Activated naive CD4-positive, alpha-beta T cell treated with anti-CD3 and anti-CD28 coated beads, Interleukin-2, amount 50 U/mL, for 72 hours (primary cell): ENCODE results near the gene SLC43A2. TPM values are rescaled to one million over a fixed set of nuclear protein-coding genes. Genes with fewer than 3 reads are reported as not detected.
A peak's percentile ranks its signal among the peaks of the same experiment; 100 is the strongest.
"Not testable (repeated sequence)": the region's sequence is repeated elsewhere in the genome, so short reads cannot be mapped to it uniquely, and the experiment has no call there.

ENCODE experiments used
- ATAC-seq, 2 donors: fragments of 150-1000 bp; cut with Tn5 transposase; 2 replicates each; pipeline ENCODE4 v1.10.0; 2021; ENCODE audit warnings: mild to moderate bottlenecking in 2 of 2, moderate library complexity in 2 of 2
- DNase-seq, 2 donors: peaks; one replicate each; pipeline ENCODE4 v3.0.0; 2021 to 2022; ENCODE audit warnings: low spot score in 2 of 2
- H3K27ac Mint-ChIP-seq, 2 donors: one replicate each; pipeline ENCODE4 v1.8.0; 2022; ENCODE audit warnings: mild to moderate bottlenecking in 2 of 2, mixed read lengths in 2 of 2
- H3K36me3 Mint-ChIP-seq, 2 donors: one replicate each; pipeline ENCODE4 v1.8.0; 2022; ENCODE audit warnings: mixed read lengths in 2 of 2
- H3K9me3 Mint-ChIP-seq, 2 donors: one replicate each; pipeline ENCODE4 v1.8.0; 2022; ENCODE audit warnings: mixed read lengths in 2 of 2
- total RNA-seq, 2 donors: library from RNA; stranded (reverse); gene quantifications; one replicate each; pipeline ENCODE4 v1.2.3, GENCODE V29; 2022

Gene SLC43A2
- total RNA-seq, 2 donors from 2014 or later = 0.57 to 0.62 TPM

DNA sequence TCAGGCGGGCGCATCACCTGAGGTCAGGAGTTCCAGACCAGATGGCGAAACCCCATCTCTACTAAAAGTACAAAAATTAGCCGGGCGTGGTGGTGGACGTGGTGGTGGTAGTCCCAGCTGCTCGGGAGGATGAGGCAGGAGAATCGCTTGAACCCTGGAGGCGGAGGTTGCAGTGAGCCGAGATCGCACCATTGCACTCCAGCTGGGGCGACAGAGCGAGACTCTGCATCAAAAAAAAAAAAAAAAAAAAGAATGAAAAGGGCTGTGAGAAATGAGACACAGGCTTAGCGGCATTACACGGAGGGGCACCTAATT lies 65.2 kb downstream of the SLC43A2 start:
- H3K36me3 Mint-ChIP-seq, H3K9me3 Mint-ChIP-seq, DNase-seq, ATAC-seq: not testable (repeated sequence)
- H3K27ac Mint-ChIP-seq = peak overlapping the region in 1 of 2 donors; percentile 83

DNA sequence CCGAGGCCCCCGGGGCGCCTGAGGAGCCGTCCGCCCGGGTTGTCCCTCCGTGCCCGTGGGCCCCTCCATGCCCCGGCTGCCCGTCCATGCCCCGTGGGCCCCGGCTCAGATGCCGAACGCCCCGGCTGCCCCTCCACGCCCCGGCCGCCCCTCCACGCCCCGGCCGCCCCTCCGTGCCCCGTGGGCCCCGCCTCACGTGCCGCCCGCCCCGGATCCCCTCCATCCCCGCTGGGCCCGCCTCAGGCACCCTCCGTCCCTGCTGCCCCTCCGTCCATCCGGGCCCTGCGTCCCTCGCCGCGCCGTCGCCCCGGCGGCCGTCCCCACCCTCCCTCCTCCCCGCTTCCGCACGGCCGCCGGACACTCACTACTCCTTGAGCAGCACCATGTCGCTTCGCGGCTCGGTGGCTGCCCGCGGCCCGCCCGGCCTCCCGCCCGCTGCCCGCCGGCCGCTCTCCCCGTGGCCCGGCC lies 66.4 kb downstream of the SLC43A2 start:
- ATAC-seq (peak; percentile 39 to 42), DNase-seq (no peak)
- no peaks in the 10 kb centered on the region for H3K36me3 Mint-ChIP-seq
- H3K9me3 Mint-ChIP-seq = no peaks in the 10 kb centered on the region
- no peak overlapping the region for H3K27ac Mint-ChIP-seq

DNA sequence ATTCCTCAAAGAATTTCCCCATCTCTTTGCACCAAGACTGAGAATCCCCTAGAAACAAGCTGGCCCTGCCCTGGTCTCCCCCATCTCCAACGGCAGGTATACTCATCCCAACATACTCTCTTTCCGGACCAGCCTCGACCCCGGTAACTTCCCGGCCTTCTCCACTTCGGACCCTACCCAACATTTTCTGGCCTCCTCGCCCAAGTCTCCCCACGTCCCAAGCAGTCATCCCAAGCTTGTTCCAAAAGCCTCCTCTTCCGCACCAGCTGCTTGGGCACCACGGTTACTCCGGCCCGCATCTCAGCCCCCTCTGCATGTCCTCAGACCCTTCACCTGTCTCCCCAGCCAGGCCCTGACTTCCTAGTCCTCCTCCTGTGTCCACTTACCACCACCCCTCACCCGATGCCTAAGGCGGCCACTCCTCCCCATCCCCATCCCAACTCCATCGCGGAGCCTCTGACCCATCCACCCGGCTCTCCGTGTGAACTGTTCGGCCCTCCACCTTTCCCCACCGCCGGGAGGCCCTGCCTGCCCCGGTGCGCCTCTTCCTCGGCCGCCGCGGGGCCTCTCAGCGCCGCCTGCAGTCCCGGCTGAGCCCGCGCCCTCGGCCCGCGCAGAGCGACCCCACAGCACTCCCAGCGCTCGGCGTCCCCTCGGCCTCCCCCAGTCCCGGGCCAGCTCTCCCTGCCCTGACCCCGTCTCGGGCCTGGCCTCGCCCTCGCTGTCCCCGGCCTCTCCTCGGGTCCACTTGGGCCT lies 67.0 kb downstream of the SLC43A2 start:
- DNase-seq = peak in 1 of 2 donors; percentile 63
- H3K27ac Mint-ChIP-seq = peak overlapping the region; percentile 61 to 65
- H3K9me3 Mint-ChIP-seq = no peaks in the 10 kb centered on the region
- H3K36me3 Mint-ChIP-seq = no peaks in the 10 kb centered on the region
- ATAC-seq = peak; percentile 8 to 24

DNA sequence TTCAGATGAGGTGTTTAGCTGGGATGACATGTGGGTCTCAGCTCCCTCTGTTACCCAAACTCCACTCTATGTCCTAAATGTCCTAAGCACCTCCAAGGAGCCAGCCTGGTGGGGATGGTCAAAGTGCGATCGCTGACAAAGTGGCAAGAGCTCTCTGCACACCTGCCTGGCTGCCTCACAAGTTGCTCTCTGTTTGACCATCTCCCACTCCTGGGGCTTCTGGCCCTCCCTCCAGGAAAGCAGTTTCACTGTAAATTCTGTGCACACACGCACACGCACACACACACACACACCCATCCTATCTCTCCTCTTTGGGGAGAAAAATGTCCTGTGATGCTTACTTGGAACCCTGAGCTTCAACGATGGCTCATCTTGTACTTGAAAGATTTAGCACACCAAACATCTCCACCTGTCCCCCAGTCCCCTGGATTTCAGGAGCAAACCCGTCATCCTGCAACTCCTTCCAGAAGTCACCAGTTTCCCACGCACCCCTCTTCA lies 67.7 kb downstream of the SLC43A2 start:
- DNase-seq (no peak), ATAC-seq (no peak)
- no peaks in the 10 kb centered on the region for H3K36me3 Mint-ChIP-seq
- H3K27ac Mint-ChIP-seq = peak overlapping the region; percentile 61 to 65
- no peaks in the 10 kb centered on the region for H3K9me3 Mint-ChIP-seq

DNA sequence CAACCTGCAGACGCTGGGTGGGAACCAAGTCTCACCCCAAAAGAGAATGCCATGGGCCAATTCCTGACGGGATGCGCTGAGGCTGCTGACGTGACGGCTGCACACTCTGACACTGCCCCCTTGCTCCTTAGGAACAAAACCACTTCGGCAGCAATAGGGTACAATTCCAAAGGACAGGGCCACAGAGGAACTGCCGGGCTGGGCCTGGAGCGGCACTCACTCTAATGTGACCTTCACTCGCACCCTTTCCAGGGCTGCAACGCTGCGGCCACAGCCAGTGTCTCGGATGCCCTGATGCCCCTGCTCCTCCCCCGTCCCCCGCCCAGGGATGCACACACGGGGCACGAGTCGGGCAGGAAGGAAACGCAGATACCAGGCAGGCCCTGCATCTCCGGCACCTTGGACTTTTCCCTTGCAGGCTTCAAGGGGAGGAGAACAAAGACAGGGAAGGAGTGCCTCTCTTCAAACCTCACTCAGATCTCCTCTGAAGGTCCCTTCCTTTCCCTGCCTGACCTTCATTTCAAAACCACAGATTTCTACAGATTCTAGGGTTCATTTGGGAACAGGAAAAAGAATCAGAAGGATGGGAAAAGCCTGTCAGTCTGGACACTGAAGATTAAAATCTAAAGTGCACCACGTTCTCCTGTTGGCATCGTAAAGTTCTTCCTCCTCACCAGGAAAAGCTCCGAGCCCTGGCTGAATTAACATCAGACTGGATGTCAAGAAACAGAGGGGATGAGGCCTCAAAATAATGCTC lies 68.4 kb downstream of the SLC43A2 start:
- Mint-ChIP-seq H3K27ac (no peak overlapping the region), H3K9me3 (no peaks in the 10 kb centered on the region), H3K36me3 (no peaks in the 10 kb centered on the region)
- DNase-seq = no peak
- ATAC-seq = no peak

DNA sequence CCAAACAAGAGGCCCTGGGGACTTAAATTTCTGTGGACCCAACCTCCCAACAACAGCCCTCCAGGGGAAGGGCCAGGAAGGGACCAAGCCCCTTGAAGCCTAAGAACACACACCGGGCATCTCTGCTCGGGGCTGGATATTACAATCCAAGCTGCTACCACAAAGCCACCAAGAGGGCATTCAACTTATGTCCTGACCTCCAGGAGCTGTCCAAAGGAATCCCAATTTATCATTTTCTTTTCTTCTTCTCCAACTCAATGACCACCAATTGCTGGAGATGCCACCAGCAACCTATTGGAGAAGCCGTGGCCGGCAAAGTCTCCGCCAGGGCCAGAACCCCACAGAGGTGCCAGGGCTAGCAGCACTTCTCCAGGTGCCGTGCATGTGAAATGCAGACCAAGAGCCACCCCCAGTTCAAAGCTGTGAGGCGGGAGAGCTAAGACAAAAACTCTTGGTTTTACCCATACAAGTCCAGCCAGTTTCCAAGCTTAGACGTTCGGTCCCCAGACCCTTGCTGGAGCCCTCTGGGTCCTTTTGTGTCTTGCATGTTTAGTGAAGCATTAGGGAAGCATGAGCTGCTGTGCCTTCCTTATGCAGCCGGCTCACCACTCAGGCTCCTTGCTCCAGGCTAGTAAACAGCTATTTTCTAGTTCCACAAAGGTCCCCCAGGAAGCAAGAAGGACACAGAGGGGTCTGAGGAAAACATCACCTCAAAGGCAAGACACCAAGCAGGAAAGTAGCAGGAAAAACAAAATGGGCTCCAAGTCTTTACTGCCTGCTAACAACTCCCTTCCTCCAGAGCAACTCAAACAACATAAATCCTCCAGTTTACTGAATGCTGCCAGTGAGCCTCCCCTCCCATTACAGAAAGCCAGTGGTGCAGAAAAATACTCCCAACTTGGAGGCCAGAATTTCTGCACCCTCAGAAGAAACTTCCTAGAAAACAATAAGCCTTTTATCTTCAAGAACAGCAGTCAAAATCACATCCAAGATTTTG lies 69.3 kb downstream of the SLC43A2 start:
- no peaks in the 10 kb centered on the region for H3K36me3 Mint-ChIP-seq
- ATAC-seq (no peak), DNase-seq (no peak)
- no peaks in the 10 kb centered on the region for H3K9me3 Mint-ChIP-seq
- no peak overlapping the region for H3K27ac Mint-ChIP-seq

DNA sequence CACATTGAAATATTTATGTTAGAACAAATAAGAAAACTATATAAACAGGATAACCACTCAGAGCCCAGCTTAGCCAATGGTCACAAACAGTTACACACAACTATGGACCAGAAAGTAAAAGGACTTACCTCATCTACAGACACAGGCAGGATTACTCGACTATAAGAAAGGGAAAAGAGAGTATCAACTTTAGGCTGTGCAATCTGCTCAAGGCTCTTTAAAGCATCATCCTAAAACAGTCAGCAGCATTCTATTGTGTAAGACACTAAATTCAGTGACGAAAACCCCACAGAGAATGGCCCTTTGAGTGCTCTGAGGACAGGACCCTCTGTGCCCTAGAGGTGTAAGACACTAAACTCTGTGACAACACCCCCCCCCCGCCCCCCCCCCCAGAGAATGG lies 70.2 kb downstream of the SLC43A2 start:
- H3K9me3 Mint-ChIP-seq = no peaks in the 10 kb centered on the region
- no peak overlapping the region for H3K27ac Mint-ChIP-seq

DNA sequence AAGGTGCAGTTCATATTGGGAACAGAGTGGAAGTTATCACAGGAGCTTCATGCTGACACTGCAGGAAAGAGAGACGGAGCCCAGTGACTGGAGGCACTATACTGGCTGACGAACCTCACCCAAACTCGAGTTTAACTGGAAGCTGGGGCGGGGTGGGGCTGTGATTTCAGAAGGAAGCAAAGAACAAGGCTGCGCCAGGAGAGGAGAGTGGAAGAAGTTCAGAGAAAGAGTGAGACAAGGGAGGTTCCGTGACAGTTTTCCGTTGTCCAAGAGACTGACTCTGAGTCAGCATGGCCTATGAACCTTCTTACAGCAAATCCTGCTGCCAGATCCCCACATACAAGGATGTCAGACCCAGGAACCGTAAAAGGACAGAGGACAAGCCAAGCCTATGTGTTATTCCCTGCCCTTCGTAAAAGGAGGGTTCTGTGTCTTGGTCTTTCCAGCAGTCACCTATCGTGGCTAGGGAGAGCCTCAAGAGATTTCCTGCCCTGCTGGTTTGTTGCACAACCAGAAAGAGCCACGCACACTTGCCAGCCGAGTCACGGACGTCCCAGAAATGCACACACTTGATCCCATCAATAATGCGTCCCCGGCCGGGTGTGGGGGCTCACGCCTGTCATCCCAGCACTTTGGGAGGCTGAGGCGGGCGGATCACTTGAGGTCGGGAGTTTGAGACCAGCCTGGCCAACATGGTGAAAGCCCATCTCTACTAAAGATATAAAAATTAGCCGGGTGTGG lies 71.1 kb downstream of the SLC43A2 start:
- Mint-ChIP-seq H3K36me3 (no peaks in the 10 kb centered on the region), H3K9me3 (no peaks in the 10 kb centered on the region)

More for the DNA sequence above, 70.2 kb downstream of the SLC43A2 start:
- no peak for DNase-seq
- no peaks in the 10 kb centered on the region for H3K36me3 Mint-ChIP-seq
- no peak for ATAC-seq

DNA sequence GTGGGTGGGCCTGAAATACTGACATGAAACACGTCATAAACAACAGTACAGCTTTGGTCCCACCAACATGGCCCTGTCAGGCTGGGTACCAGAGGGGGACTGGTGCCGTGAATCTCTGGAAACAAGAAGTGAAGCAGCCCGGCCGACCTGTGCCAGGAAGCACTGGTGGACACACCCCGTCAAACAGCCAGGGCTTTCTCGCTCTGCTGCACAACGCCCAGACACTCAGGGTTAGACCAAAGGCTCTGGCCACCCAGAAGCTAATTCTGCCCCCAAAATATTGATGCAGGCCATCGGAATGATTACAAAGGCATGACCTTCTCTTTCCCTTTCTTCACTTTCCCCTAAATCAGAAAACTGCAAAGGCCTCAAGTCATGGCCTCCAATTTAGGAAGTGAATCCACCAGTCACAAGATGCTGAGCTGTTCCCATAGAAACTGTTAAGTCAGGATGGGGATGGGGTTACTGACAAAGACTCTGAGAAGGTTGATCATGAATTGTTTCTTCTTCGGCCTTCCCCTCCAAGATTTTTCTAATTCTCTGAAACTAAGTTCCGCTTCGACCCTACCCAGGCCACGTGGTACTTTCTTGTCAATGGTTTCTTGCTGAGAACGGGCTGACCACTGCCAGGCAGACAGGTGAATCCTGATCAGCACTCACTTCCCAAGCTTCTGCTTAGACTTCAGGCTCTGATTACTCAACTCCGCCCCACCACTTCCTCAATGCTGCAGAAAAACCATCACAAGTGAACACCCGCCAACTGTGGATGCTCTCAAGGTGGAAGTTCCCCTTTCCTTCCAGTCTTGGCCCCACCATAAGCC lies 72.8 kb downstream of the SLC43A2 start:
- H3K27ac Mint-ChIP-seq = no peak overlapping the region
- no peaks in the 10 kb centered on the region for H3K9me3 Mint-ChIP-seq
- peaks cover 0 to under 1% of the 10 kb centered on the region in 2 donors for H3K36me3 Mint-ChIP-seq
- ATAC-seq (no peak), DNase-seq (no peak)

More for the DNA sequence above, 71.1 kb downstream of the SLC43A2 start:
- ATAC-seq = no peak
- peak overlapping the region in 1 of 2 donors; percentile 75 for H3K27ac Mint-ChIP-seq
- DNase-seq = no peak

DNA sequence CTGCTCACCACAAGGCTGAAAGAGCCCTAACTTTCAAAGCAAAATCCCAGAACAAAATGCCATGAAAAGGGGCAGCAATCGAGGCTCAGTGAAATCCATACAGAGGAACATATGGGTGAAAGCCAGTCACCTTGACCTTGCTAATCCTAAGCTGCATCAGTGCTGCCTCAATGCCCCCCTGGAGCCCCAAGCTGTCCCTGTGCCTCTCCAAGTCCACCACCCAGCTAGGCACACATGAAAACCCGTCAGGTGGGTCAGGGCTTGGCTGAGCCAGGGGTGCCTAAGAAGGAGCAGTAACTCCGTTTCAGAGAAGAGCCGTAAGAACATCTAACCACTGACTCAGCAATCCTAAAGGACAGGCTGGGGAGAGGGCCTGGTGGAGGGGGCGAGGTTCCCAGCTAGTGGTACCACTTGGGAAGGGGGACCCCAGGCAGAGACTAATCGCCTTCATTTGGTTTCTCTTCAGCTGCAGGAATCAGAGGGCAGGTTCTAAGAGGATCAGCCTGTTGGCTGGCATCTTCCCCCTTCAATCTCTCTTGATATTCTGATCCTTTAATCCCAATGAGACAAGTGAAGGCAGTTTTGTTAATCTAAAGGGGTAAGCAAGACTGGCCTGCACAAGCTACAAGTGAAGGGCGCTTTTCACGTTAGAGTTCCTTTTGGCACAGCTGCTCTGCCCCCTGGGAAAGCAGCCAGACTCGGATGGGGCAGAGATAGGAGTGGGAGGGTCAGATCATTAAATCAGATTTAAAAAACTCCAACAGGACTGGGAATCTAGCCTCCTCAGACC lies 73.7 kb downstream of the SLC43A2 start:
- Mint-ChIP-seq H3K27ac (no peak overlapping the region), H3K9me3 (no peaks in the 10 kb centered on the region), H3K36me3 (peaks cover 0 to 5% of the 10 kb centered on the region in 2 donors)
- no peak for DNase-seq
- no peak for ATAC-seq

DNA sequence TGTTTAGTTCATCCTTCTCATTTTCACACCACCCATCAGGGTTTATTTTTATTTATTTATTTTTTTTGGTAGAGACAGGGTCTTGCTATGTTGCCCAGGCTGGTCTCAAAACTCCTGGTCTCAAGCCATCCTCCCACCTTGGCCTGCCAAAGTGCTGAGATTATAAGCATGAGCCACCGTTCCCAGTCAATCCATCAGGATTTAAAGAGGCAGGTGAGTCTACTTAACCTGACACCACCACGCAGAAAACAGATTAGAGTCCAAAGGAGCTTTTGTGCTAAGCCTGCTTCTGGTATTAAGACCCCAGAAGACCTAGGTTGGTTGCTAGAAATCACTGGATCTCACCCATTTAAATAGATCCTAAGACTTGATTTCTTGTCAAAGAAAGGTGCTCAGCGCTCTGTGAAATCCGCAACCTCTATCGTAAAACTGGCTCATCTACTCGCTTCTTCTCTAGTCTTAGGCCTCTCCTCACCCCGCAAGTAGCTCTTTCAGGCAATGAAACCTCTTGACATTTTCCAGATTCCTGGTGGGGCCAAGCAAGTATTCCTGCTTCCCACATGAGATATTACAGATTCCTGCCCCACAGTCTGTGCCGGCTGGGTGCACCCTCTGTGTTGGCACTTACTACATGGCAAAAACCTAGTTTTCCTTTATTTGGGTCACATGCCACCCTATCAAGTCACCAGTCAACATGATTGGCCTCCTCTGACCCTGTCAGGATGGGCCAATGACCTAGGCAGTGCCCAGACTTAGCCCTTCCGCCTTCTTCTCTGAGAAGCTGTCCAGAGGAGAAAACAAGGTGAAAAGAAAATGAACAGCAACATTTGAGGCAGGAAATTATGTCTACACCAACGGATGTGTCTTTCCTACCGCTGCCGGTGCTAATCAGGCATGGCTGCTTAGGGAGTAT lies 75.0 kb downstream of the SLC43A2 start:
- ATAC-seq (no peak), DNase-seq (no peak)
- Mint-ChIP-seq H3K27ac (no peak overlapping the region), H3K36me3 (peaks cover 0 to 5% of the 10 kb centered on the region in 2 donors), H3K9me3 (no peaks in the 10 kb centered on the region)

DNA sequence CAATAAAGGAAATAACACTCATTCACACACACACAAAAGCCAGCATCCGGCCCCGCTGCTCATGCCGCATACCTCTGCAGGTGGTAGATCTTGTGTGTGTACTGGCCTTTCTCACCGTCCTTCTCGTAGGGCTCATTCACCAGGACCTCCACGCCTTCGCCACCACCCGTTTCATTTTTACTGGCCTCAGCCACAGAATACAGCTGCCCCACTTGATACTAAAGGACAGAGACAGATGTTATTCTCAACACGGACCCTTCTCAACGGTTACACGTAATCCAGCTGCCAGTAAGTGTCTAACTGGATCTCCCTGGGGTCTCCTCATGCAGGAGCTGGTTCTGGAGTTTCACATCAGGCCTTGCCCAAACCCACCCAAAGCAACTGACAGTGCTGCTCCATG lies 75.7 kb downstream of the SLC43A2 start:
- Mint-ChIP-seq H3K27ac (peak overlapping the region in 1 of 2 donors; percentile 47), H3K36me3 (peaks cover 0 to 5% of the 10 kb centered on the region in 2 donors), H3K9me3 (no peaks in the 10 kb centered on the region)
- ATAC-seq = no peak
- no peak for DNase-seq

DNA sequence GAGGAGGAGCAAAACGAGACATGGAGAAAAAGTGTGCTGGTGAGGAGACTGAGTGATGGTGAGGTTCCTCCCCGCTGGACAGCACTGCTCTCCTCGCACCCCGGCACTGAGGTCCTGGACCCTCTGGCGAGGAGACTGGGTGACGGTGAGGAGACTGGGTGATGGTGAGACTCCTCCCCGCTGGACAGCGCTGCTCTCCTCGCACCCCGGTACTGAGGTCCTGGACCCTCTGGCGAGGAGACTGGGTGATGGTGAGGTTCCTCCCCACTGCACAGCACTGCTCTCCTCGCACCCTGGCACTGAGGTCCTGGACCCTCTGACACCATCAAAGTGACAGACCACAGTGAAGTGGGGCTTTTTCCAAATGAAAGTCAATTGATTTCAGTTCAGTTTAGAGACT lies 76.9 kb downstream of the SLC43A2 start:
- ATAC-seq (no peak), DNase-seq (no peak)
- Mint-ChIP-seq H3K36me3 (peaks cover 0 to 5% of the 10 kb centered on the region in 2 donors), H3K9me3 (no peaks in the 10 kb centered on the region), H3K27ac (no peak overlapping the region)

DNA sequence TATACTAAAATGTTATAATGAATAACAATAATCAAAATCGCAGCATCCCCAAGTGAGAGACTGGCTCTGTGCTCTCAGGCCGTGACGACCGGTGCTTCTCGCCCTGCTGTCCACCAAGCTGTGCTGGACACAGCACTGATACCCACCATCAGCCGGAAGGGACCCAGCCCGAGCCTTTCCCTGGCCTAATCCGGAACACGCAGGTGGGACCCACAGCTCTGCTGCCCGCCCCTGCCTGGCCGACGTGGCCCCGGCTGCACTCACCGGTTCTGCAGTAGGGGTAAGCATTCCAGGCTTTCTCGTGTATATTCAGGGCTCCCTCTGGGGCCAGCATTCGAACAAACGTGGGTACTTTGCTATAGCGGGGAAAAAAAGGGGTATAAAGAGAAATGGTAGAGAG lies 80.6 kb downstream of the SLC43A2 start:
- H3K27ac Mint-ChIP-seq = no peak overlapping the region
- peaks cover 0 to 5% of the 10 kb centered on the region in 2 donors for H3K36me3 Mint-ChIP-seq
- ATAC-seq (no peak), DNase-seq (no peak)
- no peaks in the 10 kb centered on the region for H3K9me3 Mint-ChIP-seq
